ENCODE results near the gene FSD1L. TPM values are rescaled to one million over a fixed set of nuclear protein-coding genes. Genes with fewer than 3 reads are reported as not detected.

Gene FSD1L
- total and polyA plus RNA-seq, 2 of the 13 experiments (the other 11 are each of a cell fraction or from before 2014, with no cell fraction given), result 4.1 to 5.1 TPM

DNA sequence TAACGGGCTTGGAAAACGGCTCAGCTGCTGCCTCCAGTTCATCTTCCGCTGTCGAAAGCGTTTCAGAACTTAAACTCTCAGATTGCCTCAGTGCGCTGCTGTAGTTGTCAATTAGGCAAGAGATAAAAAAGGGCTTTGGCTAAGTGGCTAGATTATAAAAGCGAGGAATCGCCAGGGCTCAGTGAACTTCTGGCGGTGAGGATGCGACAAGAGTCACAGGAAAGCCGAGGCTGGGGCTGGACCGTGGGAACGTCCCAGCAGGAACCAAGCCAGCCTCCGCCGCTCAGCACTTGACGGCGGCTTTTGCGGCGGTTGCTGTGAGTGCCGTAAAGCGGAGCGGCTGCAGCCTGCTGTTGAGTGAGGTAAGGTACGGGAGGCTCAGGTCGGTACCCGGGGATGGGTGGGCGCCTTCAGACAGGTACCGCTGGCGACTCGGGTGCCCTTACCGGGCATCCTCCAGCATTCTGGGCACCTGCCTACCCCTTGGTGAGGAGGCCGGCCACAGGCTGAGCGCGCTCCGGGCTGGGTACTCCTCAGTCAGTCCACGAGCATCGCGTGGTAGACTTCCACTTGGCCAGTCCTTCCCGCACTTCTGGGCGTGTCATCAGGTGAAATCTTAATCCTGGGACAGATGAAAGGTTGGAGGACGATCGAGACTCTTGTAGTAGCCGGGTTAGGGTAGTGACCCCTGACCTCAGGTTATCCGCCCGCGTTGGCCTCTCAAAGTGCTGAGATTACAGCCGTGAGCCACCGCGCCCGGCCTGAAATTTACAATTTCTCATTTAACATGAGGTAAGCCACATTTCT, 110.2 kb downstream of the FSD1L start, which contains the start of gene FKTN (continued):
- TF ChIP-seq SMARCC2 (IDR thresholded peaks at IDR 0.05) (no peak), TBX2 (CRISPR knock-in tag; IDR thresholded peaks at IDR 0.05; ENCODE audit: borderline replicate concordance) (peak; percentile 50; the same call in 1 of the 2 replicates), ZNF556 (CRISPR knock-in tag; IDR thresholded peaks at IDR 0.05; ENCODE audit: borderline replicate concordance) (peak; percentile 74; the same call in 1 of the 2 replicates), ZZZ3 (CRISPR knock-in tag; IDR thresholded peaks at IDR 0.05; ENCODE audit: borderline replicate concordance) (0 out of 2 replicates have a peak, but pooled peaks have one; percentile 68), ZNF225 (CRISPR knock-in tag; IDR thresholded peaks at IDR 0.05) (peak; percentile 78), ZNF761 (CRISPR knock-in tag; conservative IDR thresholded peaks at IDR 0.05) (0 out of 2 replicates have a peak, but pooled peaks have one; percentile 39), GPN1 (CRISPR knock-in tag; IDR thresholded peaks at IDR 0.05; ENCODE audit: borderline replicate concordance) (no peak), ZNF747 (CRISPR knock-in tag; IDR thresholded peaks at IDR 0.05; ENCODE audit: borderline replicate concordance) (peak; percentile 41; the same call in 1 of the 2 replicates), JUN (CRISPR knock-in tag; IDR thresholded peaks at IDR 0.05) (no peak), ZNF557 (CRISPR knock-in tag; IDR thresholded peaks at IDR 0.05) (0 out of 2 replicates have a peak, but pooled peaks have one; percentile 77), PAWR (CRISPR knock-in tag; IDR thresholded peaks at IDR 0.05; ENCODE audit: borderline replicate concordance) (no peak), TOE1 (CRISPR knock-in tag; IDR thresholded peaks at IDR 0.05) (no peak), KLF15 (CRISPR knock-in tag; IDR thresholded peaks at IDR 0.05; ENCODE audit: borderline replicate concordance) (no peak), ESRRA (CRISPR knock-in tag; IDR thresholded peaks at IDR 0.05; ENCODE audit: low read depth) (0 out of 2 replicates have a peak, but pooled peaks have one; percentile 25), CBX1 (IDR thresholded peaks at IDR 0.05; ENCODE audit: low read depth) (no peak), ARHGAP35 (CRISPR knock-in tag; IDR thresholded peaks at IDR 0.05; ENCODE audit: borderline replicate concordance) (no peak; the same call in 1 of the 2 replicates), YEATS4 (CRISPR knock-in tag; IDR thresholded peaks at IDR 0.05; ENCODE audit: borderline replicate concordance) (peak; percentile 89; the same call in 1 of the 2 replicates), ZNF20 (CRISPR knock-in tag; IDR thresholded peaks at IDR 0.05) (no peak), KLF9 (CRISPR knock-in tag; IDR thresholded peaks at IDR 0.05; ENCODE audit: low read depth) (no peak), RBFOX2 (IDR thresholded peaks at IDR 0.05; ENCODE audit: low read depth, low read length) (peak; percentile 83), ZNF337 (CRISPR knock-in tag; IDR thresholded peaks at IDR 0.05; ENCODE audit: borderline replicate concordance, low read depth) (peak; percentile 52; the same call in 1 of the 2 replicates), ZNF205 (CRISPR knock-in tag; IDR thresholded peaks at IDR 0.05) (no peak; the same call in 1 of the 2 replicates), ZNF484 (CRISPR knock-in tag; IDR thresholded peaks at IDR 0.05; ENCODE audit: borderline replicate concordance, low read depth) (no peak), FOXJ3 (CRISPR knock-in tag; IDR thresholded peaks at IDR 0.05; ENCODE audit: borderline replicate concordance) (no peak), CENPX (CRISPR knock-in tag; IDR thresholded peaks at IDR 0.05) (no peak)
- TF ChIP-seq, protein P1, sequence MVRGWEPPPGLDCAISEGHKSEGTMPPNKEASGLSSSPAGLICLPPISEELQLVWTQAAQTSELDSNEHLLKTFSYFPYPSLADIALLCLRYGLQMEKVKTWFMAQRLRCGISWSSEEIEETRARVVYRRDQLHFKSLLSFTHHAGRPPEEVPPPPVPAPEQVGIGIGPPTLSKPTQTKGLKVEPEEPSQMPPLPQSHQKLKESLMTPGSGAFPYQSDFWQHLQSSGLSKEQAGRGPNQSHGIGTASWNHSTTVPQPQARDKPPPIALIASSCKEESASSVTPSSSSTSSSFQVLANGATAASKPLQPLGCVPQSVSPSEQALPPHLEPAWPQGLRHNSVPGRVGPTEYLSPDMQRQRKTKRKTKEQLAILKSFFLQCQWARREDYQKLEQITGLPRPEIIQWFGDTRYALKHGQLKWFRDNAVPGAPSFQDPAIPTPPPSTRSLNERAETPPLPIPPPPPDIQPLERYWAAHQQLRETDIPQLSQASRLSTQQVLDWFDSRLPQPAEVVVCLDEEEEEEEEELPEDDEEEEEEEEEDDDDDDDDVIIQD (CRISPR knock-in tag; IDR thresholded peaks at IDR 0.05; ENCODE audit: low read depth), result peak; percentile 43; the same call in 1 of the 2 replicates
- TF ChIP-seq, protein P2, sequence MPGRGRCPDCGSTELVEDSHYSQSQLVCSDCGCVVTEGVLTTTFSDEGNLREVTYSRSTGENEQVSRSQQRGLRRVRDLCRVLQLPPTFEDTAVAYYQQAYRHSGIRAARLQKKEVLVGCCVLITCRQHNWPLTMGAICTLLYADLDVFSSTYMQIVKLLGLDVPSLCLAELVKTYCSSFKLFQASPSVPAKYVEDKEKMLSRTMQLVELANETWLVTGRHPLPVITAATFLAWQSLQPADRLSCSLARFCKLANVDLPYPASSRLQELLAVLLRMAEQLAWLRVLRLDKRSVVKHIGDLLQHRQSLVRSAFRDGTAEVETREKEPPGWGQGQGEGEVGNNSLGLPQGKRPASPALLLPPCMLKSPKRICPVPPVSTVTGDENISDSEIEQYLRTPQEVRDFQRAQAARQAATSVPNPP (CRISPR knock-in tag; IDR thresholded peaks at IDR 0.05), result no peak

All from HepG2 (cell line).